EL (cell line): ENCODE data around the gene DCBLD2.

Source experiments
- DNase-seq: peaks from one replicate; pipeline ENCODE4 v3.0.0-alpha.2; 2016

The DCBLD2 gene

DNA sequence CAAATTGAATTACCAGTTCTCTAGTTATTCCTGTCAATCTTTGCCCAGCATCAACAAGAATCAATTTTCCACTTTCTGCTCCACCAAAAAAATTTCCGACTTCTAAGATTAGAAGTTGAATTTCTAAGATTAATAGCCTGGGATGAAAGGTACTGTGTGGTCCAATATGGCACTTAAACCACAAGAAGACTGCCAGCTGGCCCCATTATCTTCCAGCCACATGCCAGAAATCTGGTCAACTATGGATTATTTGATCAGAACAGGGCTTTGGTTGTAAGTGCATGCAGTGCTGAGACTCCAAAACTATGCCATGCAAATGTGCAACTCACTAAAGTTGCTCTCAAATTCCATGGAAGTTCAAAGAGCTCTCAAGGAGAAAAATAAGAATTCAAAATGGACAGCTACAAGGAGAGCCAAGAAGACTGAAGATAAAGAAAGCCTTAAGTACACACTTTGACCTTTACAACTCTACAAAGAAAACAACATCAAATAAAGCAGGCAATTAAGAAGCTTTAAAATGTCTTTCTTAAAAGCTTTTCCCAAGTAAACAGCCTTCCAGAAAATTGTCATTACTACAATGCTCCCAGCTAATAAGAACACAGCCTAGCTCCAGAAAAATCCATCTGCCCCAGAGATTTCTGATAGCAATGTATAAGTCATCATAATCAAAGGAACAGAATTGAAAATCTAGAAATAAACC, 74.1 kb downstream of the DCBLD2 start:
- DNase-seq, result no peak

DNA sequence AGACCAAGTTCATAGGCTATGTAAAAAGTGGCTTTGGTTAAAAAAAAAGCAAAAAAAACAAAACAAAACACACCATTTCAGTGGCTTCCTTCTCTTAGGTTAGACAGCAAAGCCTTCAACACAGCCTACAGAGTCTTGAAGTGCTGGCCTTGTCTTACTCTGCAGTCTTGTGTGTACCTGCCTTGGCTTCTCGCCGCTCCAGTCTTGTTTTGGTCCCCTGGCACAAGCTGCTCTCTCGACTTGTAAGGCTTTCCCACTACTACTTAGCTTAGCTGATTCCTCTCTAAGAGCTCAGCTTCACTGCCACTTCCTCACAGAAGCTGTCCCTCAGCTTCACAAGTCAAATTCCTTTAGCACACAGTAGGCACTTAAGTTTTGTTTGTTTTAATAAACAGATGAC, 75.4 kb downstream of the DCBLD2 start:
- no peak for DNase-seq

DNA sequence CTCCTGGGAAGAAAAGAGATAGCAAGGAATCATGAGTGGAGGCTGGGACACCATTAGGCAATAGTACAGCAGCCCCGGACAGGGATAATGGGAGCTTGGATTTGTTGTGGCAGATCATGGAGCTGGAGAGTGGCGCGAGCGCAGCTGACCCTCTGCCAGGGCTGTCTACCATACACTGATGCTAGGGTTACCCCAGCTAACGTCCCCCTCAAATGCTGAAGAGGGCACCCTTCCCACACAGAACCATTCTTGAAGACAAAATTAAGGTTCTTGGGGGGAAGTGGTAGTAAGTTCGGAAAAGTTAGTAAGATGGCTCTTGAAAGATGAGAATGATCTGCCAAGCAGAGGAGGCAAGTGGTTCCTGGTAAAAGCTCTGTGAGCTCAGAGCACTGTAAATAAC, 77.2 kb downstream of the DCBLD2 start:
- peak; percentile 28 for DNase-seq

DNA sequence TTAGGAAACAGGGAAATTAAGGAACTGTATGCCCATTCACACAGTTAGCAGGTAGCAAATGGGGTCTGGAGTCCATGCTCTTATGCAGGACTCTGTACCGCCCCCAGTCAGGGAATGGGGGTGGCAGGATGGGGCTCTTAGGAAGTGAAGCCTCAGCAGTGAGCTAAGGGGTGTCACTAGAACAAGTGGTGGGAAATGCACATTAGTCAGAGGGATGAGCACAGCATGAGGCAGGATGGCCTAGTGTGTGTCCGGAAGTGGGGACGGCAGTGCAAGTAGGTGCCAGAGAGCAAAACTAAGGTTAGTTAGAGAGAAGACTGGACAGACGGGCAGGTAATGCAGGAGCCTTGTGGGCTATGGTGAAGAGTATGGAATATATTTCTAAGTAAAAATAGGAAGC, 77.7 kb downstream of the DCBLD2 start:
- DNase-seq, result peak; percentile 72

DNA sequence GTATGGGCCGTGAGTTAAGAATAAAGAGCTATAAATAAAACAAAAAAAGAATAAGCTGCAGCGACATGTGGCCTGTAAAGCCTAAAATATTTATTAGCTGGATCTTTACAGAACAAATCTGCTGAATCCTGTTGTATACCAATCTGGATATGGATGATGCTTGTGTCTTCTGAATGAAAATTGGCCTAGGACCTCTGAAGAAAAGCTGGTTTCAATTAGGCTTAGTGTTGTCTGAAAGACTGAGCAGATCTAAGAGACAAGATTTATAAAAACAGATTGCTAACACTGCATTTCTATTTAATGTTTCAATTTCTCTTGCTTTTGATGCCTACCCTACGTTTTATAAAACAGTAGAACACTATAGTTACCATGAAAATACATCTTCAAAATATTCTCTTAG, 80.4 kb downstream of the DCBLD2 start:
- DNase-seq, result no peak

DNA sequence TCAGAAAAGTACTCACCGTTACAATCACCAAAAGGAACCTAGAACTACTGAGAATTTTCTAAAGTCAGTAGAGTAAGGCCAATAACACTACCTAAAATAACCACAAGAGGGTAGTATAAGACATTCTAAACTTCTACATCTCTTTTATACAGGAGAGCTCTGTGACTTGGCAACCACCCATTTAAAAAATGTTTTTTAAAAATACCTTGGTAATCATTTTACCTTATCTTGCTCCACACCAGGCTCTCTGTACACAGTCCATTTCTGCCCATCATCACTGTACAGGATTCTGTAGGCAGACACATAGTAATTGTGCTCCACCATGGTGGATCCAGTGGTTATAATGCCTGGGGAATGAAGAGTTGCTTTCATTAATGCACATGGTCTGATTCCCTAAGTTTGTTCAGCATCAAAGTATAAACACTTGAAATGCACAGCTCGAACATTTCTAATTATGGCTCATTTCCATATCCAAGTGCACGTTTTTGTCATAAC, 83.9 kb downstream of the DCBLD2 start:
- peak; percentile 63 for DNase-seq

DNA sequence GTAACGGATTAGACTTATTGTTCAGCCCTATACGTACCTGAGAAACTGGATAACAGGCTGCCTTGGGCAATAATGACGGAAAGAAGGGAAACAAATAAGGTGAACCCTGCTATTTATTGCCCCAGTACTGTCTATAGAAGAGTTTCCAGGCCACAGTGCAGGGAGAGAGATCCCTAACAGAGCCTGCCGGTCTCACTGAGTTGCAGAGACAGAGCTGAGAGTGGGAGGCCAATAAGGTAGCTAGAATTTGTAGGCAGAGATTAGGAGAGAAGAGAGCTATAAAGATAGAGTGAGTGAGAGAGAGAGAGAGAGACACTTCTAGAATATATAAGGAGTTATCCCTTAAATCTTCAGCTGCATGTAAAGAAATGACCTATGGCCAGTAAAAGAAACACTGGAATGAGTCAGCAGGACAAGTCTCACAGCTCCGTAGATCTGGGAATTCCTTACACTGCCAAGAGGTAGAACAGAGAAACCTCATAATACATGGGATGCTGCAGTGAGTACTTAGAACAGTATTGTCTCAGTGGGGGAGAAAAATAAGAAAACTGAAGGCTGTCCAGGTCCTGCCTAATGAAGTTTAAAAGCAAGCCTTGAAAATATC, 86.6 kb downstream of the DCBLD2 start:
- DNase-seq, result peak; percentile 68

DNA sequence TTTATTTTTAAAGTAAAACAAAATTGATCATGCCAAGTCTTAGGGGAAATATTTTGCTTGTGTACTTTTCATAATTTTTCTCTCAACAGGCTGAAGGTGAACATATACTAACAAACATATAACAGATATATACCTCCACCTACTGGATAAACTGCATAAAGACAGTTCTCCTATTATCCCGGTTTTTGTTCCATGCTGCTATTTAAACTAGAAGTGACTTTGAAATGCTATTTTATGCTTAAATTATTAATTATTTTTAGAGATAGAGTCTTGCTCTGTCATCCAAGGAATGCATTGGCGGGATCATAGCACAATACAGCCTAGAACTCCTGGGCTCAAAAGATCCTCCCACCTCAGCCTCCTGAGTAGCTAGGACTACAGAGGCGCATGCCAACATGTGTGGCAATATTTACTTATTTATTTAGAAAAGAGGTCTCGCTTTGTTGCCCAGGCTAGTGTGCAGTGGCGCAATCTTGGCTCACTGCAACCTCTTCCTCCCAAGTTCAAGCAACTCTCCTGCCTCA, 88.6 kb downstream of the DCBLD2 start:
- DNase-seq, result peak; percentile 32

DNA sequence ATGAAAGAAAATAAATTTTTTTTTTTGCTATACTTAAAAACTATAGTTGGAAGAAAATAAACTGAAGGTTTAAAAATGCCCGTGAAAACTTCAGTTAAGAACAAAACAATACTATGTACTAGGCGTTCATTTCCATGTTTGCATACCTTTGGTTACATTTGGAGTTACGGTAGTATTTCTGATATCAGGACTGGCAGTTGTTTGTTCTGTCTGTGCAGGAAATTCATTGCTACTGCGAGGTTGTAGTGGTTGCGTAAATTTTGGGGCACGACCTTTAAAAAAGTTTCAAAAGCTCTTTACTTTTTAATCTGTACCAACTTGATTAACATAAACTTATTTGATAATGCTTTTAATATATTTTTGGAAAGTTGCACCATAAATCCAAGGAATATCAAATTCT, 90.4 kb downstream of the DCBLD2 start:
- DNase-seq, result no peak

DNA sequence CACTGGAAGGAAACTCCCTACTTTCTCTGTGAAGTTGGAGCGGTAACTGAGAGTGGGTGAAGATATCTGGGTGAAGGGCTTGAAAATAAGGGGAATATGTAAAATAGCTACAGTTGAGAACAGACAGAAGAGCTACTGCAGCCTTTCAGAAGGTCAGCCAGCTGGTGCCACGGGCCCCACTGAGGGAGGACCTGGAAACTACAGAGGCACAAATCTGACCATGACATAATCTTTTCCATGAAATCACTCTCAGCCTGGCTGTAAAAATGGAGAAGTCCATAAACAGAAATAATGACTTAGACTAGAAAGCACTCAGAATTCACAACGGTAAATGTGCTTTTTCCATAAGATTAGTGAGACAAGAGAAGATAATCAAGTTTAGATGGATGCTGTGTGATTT, 91.9 kb downstream of the DCBLD2 start:
- no peak for DNase-seq

DNA sequence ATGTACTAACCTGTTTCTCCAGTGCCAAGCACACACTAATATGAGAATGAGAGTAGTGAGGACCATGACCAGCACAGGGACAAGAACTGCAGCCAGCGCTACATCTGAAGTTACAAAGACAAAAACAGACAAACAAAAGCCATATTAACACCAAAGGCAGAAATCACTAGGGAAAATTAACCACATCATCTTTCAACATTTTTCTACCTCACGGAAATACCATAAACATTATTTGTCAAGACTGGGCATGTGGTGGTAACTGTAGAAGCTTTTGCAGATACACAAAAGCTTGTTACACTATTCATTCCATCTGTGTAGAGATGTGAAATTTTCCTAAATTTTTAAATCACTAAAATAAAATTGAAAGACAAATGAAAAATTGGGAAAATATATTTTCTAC, 93.4 kb downstream of the DCBLD2 start:
- no peak for DNase-seq

DNA sequence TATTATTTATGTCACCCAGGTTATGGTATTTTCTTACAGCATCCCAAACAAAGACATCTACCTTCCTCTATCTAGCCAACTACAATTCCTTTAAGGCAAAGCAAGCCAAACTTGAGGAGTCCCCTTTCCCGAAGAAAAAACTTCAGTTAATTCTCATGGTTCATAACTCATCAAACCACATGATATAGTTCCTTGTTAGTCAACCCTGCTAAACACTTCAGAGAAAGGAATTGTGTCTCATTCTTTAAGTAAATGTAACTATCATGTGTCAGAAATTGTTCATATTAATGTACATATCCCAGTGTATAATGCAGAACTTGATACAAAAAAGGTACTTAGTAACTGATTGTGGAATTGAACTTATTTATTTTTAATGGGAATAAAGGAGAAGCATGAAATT, 93.9 kb downstream of the DCBLD2 start:
- DNase-seq, result no peak

DNA sequence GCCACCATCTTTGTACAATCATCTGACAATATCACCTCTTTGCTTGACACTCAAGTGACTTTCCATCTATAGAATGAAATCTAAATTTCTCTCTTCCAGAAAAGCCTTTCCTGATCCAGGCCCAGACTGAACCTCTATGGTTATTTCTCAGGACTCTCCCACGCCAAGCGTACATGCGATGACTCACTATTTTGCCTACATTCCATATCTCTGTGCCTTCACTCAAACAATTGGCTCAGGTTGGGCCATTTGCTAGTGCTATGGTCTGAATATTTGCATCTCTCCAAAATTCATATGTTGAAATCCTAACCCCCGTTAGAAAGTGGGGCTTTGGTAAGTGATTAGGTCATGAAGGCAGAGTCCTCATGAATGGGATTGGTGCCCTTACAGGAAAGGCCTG, 94.5 kb downstream of the DCBLD2 start:
- DNase-seq, result peak; percentile 22

DNA sequence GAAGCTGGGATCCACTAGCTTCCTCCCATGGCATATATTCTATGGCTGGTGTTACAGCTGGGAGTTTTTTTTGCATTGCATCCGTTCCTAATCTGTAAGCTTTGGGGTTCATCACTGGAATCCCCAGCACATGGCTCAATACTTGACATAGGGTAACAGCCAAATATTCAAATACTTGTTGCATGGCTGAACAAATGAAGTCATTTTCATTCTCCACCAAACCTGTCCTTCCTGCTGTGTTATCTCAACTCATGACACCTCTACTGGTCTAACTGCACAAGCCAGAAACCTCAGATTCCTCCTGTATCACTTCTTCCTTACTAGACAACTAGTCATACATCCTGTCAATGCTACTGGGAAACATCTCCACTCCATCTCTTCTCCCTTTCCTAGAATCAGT, 95.0 kb downstream of the DCBLD2 start:
- DNase-seq, result no peak

DNA sequence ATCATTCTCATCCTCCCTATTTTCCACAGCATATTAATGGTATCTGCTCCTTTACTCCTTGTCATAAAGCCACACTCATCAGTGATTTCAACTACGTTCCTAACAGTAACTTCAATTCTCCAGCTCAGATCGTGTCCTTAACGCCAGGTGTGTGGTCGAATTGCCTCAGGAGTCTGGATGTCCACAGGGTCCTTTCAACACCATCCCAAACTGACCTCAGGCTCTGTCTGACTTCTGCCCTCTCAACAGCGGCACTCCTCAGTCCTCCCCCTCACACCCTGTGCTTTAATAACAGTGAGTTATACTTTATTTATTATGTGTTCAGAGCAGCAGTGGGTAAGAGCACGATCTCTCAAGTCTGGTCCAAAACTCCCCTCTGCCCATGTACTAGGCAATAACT, 95.9 kb downstream of the DCBLD2 start:
- DNase-seq, result no peak

DNA sequence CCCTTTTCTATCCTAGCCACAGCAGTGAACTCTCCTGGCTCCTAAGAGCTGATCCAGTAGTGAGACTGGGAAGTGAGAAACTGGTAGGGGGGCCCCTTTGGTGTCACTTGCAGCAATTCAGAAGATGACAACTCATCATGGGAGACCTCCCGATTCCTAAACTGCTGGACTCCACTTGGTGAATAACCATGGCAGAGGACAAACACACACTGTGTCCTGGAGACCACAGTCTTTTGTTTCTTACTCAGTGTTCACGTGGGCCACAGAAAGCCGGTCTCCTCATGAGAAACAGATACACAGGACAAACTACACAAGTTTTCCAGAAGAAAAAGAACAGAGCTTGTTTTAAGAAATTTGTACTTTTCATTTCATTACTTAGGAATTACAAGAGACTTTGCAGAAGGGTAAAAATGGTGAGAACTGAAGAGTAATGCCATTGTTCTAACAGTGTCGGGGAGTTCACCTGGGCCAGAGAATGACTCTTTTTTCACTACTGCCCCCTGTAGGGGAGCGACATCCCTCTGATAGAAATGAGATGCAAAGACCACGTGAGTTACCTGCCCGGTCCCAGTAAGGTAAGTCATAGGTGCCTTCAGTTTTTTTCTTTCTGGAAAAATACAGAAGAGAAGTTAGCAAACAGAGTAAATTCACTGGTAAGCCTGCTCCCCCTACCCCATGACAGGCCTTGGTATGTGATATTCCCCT, 100.3 kb downstream of the DCBLD2 start:
- DNase-seq, result no peak

DNA sequence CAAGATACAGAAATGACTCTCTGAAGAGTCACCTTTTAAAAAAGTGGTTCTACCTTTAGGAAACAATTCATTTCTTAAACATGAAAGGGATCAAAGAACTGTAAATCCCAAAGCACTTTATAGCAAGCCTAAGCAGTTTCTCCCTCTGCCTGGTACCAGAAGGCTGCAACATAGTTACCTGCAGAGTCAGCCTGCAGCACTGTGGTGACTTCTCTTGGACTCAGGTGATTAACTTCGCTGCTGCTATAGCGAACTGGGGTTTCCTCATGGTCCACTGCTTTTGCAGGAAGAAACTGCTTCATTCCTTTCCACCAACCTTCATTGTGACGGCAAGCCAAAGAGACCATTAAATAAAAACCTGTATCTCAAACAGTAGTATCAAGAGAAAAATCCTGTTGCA, 101.1 kb downstream of the DCBLD2 start:
- no peak for DNase-seq

DNA sequence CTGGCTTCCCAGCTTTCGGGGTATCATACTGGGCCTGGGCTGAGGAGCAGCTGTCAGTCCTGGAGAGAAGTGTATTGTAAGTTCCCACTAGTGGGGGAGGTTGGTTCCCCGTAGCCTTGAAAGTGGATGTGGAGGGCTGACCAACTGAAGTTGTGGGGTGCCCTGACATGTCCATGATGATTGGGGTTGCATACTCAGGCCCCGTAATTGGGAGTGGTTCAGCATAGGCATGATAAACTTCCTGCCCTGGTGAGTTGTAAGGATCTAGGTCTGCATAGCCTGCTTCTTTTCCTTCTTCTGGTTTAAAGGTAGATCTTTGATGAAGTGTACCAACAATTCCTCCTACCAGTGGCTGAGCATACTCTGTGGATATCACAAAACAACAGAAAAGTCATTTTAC, 102.0 kb downstream of the DCBLD2 start:
- no peak for DNase-seq

DNA sequence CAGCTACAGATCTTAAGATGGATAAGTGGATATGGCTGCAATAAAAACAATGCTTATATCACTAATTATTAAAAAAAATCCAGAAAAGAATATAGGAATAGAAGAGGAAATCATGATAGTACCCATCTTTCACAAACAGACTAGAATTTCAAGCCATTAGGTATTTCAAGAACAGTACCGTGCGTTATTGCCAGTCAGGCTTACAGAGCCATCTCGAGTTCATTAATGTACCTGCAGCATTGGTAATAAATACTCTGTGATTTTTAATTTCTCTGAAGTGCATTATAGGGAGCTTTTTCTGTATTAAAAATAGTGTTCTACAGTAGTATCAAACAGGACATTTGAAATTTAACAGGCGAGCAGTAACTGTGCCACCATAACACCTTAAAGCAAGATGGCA, 102.7 kb downstream of the DCBLD2 start:
- DNase-seq, result no peak

DNA sequence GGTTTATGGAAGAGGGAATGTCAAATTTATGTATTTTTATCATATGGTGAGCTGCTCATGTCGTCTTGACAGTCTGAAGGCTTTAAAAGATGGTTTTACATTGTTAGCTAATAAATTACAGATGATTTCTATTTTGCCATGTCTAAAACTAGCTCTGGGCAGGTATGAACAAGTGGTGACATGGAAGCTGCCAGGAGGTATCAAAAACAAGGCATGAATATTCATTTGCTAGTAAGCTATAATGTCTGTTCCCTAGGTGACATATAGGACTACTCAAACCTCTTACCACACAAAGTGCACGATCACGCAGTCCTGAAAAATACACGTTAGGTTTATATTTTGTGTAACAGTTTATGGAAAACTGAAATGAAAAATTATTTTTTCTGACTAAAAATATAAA, 103.6 kb downstream of the DCBLD2 start:
- no peak for DNase-seq

DNA sequence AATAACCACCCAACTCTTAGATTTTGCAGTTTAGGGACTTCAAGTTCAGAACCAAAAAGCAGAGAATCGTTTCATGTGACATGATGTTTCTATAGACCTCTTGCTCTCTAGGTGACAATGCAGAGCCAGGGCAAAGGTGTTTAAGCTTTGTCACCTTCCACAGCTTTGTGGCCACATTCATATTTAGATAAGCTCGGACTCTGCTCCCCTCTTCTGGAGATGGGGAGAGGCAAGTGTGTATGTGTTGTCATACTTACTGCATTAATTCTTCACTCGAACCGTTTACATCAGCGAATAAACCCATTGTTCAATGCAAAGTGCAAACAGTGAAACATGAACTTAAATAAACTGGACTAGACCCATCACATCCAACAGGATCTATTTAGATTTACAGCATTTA, 105.2 kb downstream of the DCBLD2 start:
- no peak for DNase-seq

DNA sequence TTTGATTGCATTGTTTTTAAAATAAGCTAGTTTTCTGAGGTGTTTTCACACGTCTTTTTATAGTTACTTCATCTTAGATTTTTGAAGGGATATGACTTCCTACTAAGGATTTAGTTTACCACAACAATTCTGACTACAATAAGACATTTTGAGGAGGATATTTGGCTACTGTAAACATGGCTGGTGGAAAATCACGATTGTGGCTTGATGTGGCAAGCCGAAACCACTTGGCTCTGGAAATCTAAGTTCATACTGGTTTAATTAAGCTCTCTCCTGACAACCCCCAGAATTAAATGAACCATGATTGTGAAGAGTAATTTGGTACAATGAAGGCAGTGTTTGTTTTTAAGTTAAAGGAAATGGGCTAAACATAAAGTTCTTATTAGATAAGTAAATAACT, 107.5 kb downstream of the DCBLD2 start:
- DNase-seq, result no peak

DNA sequence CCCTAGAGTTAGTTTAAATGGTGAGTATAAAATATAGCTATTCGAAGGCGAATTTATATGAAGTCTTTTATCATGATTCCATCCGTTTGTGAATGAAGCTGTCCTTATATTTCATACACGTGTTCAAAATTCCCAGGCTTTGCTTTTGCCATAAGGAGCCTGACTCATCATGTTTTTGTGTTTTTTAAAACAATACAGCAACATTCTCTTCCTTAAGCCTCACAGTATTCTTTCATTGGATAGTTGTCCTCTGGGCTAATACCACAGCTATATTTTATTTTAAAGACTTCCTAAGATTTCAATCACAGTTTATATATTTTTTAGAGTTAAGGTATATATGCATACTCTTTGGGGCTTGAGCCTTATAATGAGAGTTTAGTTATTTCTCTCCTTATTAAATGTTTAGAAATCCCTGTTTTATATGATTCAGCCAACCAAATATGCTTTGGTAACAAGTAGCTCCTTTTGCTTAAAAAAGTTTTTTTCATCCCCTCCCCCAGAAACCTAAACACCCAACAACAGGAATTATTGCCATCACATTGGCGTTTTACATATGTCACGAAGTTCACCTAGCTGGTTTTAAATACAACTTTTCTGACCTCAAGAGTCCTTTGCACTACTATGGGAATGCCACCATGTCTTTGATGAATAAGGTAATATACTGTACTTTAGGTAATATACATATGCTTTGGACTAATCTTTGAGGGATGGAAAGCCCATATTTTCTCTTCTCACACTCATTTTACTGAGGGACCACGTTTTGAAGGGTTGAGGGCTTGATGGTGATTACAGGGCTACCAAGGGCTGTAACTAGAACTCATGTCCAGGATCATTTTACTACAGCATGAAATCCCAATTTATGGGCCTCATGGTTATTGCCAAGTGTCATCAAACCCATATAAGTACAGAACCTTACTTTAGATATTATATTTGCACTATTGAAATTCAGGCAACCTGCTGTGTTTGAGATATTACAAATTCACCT, 109.9 kb downstream of the DCBLD2 start:
- no peak for DNase-seq
